HCEC 1CT (cell line): ENCODE data around the gene CDH7.

Source experiments
- DNase-seq: peaks from one replicate; pipeline ENCODE4 v3.0.0-alpha.2; 2017

CDH7 gene

GRCh38 chr18:65919663-65920062 lies 168.9 kb downstream of the CDH7 start:
- DNase-seq: no peak

GRCh38 chr18:65922103-65922502 lies 171.3 kb downstream of the CDH7 start:
- no peak for DNase-seq

GRCh38 chr18:65924904-65925303 lies 174.1 kb downstream of the CDH7 start:
- DNase-seq: no peak

DNA sequence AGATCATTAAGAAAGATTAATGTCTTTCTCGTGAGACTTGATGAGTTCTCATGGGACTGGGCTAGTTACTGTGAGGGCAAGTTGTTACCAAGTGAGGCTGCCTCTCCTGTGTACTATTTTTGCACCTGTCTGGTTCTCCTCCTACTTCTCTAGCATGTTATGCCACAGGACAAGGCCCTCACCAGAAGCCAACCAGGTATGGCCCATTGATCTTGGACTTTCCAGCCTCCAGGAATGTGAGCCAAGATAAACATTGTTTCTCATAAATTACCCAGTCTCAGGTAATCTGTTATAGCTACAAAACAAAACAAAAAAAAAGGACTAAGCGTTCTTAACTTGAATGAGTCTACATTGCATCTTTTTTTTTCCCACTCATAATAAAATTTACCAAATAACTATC lies 184.1 kb downstream of the CDH7 start:
- DNase-seq: no peak

DNA sequence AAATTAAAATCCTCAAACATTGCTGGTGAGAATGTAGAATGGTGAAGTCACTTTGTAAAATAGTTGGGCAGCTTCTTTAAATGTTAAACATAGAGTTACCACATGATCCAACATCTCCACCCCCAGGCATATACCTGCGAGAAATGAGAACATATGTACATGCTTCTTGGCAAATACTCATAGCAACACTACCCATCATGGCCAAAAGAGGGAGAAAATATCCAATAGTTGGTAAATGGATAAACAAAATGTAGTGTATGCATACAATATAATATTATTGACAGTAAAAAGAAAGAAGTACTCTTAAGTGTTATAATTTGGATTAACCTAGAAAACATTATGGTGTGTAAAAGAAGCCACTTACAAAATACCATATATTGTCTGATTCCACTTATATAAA lies 185.9 kb downstream of the CDH7 start:
- no peak for DNase-seq

- DNase-seq: no peak
Observed at GRCh38 chr18:65937180-65937579, 186.4 kb downstream of the CDH7 start.

- DNase-seq: no peak
Observed at GRCh38 chr18:65938592-65939372, 188.0 kb downstream of the CDH7 start.
